ENCODE data around the gene NAA40.
"Not testable (repeated sequence)": the region's sequence is repeated elsewhere in the genome, so short reads cannot be mapped to it uniquely, and the experiment has no call there.

Gene NAA40

DNA sequence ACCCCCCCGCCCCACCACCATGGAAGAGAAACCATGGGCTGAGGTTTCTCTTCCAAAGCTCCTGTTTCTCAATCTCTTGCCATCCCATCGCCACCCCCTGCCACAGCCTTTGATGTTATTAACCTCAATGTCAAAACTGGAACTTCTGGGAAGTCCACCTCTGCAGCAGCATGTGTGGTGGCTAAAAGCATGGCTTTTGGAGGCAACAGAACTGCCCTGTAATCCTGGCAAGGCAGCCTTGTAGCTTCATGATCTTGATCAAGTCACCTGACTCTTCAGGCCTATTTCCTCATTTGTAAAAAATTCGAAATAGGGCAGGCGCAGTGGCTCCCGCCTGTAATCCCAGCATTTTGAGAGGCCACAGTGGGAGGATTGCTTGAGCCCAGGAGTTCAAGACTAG, 32.1 kb downstream of the NAA40 start:
- peaks cover 0 to under 1% of the 10 kb centered on the region in 2 experiments for H3K36me3 ChIP-seq (ENCODE audit: control insufficient read depth in 1 of 2, insufficient read depth in 2 of 2, low read length in 2 of 2)
- peaks cover 5% of the 10 kb centered on the region for H3K79me2 ChIP-seq (ENCODE audit: control insufficient read depth, insufficient read depth, low read length, poor library complexity)
- H2BK5ac ChIP-seq (ENCODE audit: low read depth, low read length, poor library complexity) = no peak overlapping the region

DNA sequence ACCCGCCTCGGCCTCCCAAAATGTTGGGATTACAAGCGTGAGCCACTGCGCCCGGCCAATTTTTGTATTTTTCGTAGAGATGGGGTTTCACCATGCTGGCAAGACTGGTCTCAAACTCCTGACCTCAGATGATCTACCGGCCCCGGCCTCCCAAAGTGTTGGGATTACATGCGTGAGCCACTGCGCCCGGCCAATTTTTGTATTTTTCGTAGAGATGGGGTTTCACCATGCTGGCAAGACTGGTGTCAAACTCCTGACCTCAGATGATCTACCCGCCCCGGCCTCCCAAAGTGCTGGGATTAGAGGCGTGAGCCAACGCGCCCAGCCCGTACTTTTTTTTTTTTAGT, 35.1 kb downstream of the NAA40 start:
- H3K79me2 ChIP-seq (ENCODE audit: control insufficient read depth, insufficient read depth, low read length, poor library complexity); H3K14ac ChIP-seq (ENCODE audit: low read length); H3K9ac ChIP-seq (ENCODE audit: low read length); H2BK5ac ChIP-seq (ENCODE audit: low read depth, low read length, poor library complexity); H3K4ac ChIP-seq (ENCODE audit: low read depth, low read length); H3K27ac ChIP-seq (ENCODE audit: low read depth, low read length); H2BK12ac ChIP-seq (ENCODE audit: low read length); H3K18ac ChIP-seq (ENCODE audit: low read length); DNase-seq; H3K4me3 ChIP-seq (ENCODE audit: low read depth, low read length); H2BK120ac ChIP-seq (ENCODE audit: insufficient read depth, low read length, poor library complexity); H3K79me1 ChIP-seq (ENCODE audit: low read length); H3K4me1 ChIP-seq (ENCODE audit: control insufficient read depth in 1 of 2, insufficient read depth in 2 of 2, low read length in 2 of 2); H3K23ac ChIP-seq (ENCODE audit: low read length); H2AK5ac ChIP-seq (ENCODE audit: low read length); H3K9me3 ChIP-seq (ENCODE audit: insufficient read depth, low read depth, low read length); H3K27me3 ChIP-seq (ENCODE audit: insufficient read depth, low read length): not testable (repeated sequence)
- no CpG with 5 or more reads among the region's 18 CpGs for WGBS (ENCODE audit: extremely low coverage, insufficient coverage, insufficient read length)
- peak overlapping the region; percentile 51 for H3K4me2 ChIP-seq (ENCODE audit: low read length)
- H2AFZ ChIP-seq (ENCODE audit: insufficient read depth, low read length, poor library complexity) = peak overlapping the region; percentile 44
- peak overlapping the region; percentile 48 for H4K91ac ChIP-seq (ENCODE audit: low read depth, low read length)
- H3K36me3 ChIP-seq (ENCODE audit: control insufficient read depth in 1 of 2, insufficient read depth in 2 of 2, low read length in 2 of 2) = peaks cover 9 to 12% of the 10 kb centered on the region in 2 experiments
- peak overlapping the region; percentile 75 for H4K8ac ChIP-seq (ENCODE audit: low read depth, low read length)
- peak overlapping the region; percentile 16 for H4K12ac ChIP-seq (ENCODE audit: low read depth, low read length)

More for the DNA sequence above, 32.1 kb downstream of the NAA40 start:
- Histone ChIP-seq H3K9me3 (ENCODE audit: insufficient read depth, low read depth, low read length) (no peaks in the 10 kb centered on the region), H2BK120ac (ENCODE audit: insufficient read depth, low read length, poor library complexity) (no peak overlapping the region), H3K4me3 (ENCODE audit: low read depth, low read length) (no peak overlapping the region), H3K4me2 (ENCODE audit: low read length) (no peak overlapping the region), H3K27me3 (ENCODE audit: insufficient read depth, low read length) (no peaks in the 10 kb centered on the region), H3K9ac (ENCODE audit: low read length) (no peak overlapping the region), H4K8ac (ENCODE audit: low read depth, low read length) (no peak overlapping the region), H4K12ac (ENCODE audit: low read depth, low read length) (no peak overlapping the region), H3K27ac (ENCODE audit: low read depth, low read length) (no peak overlapping the region), H3K4me1 (ENCODE audit: control insufficient read depth in 1 of 2, insufficient read depth in 2 of 2, low read length in 2 of 2) (peaks cover 3% of the 10 kb centered on the region in 2 experiments), H2AFZ (ENCODE audit: insufficient read depth, low read length, poor library complexity) (no peak overlapping the region), H3K4ac (ENCODE audit: low read depth, low read length) (no peak overlapping the region), H3K18ac (ENCODE audit: low read length) (no peak overlapping the region), H3K79me1 (ENCODE audit: low read length) (peaks cover 5% of the 10 kb centered on the region), H3K14ac (ENCODE audit: low read length) (no peak overlapping the region), H2AK5ac (ENCODE audit: low read length) (no peak overlapping the region), H4K91ac (ENCODE audit: low read depth, low read length) (no peak overlapping the region), H2BK12ac (ENCODE audit: low read length) (no peak overlapping the region), H3K23ac (ENCODE audit: low read length) (no peak overlapping the region)
- WGBS (ENCODE audit: extremely low coverage, insufficient coverage, insufficient read length) = no CpG with 5 or more reads among the region's 5 CpGs
- no peak for DNase-seq

DNA sequence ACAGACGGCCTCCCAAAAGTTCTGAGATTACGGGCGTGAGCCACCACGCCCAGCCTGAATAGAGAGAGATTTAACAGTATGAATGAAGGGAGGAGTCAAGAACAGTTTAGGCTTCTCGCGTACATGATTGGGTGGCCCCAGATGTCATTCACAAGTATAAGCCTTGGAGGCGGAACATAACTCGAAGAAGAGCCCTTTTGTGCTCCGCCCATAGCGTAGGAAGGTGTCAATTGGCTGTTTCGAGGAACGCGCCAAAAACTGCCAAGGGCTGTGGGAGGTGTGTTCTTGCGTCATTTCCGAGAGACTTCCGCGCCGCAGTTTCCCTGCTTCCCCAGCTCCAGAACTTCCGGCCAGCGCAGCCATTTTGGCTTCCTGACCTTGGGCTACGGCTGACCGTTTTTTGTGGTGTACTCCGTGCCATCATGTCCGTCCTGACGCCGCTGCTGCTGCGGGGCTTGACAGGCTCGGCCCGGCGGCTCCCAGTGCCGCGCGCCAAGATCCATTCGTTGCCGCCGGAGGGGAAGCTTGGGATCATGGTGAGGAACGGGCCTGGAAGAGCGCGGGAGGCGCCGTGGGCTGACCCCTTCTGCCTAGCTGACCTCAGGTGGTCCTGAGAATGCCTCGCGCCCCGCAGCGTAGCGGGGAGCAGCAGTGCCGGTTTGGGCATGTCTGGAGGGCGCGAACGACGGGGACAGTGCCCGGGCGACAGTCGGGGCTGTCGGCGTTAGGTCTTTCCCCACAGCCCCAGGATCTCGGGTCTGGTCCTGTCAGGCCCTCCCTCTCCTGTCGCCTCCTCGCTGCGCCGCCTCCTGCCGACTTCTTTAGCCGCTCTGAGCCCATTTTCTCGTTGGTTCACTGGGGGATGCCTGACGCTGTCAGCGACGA, 35.7 kb downstream of the NAA40 start, which contains the start of gene COX8A:
TSS of gene COX8A (plus strand) at position 362 of the 885 bp plus-strand sequence. CDS start at position 423, 61 bp downstream.
- peaks cover 5% of the 10 kb centered on the region for H3K79me1 ChIP-seq (ENCODE audit: low read length)
- H3K79me2 ChIP-seq (ENCODE audit: control insufficient read depth, insufficient read depth, low read length, poor library complexity) = peaks cover 8% of the 10 kb centered on the region
- peak within 1 kb of the TSS; percentile 97 for H3K14ac ChIP-seq (ENCODE audit: low read length)
- H3K18ac ChIP-seq (ENCODE audit: low read length) = peak within 1 kb of the TSS; percentile 97
- H2BK120ac ChIP-seq (ENCODE audit: insufficient read depth, low read length, poor library complexity) = peak within 1 kb of the TSS; percentile 83
- peaks cover 3 to 5% of the 10 kb centered on the region in 2 experiments for H3K4me1 ChIP-seq (ENCODE audit: control insufficient read depth in 1 of 2, insufficient read depth in 2 of 2, low read length in 2 of 2)
- no peaks in the 10 kb centered on the region for H3K9me3 ChIP-seq (ENCODE audit: insufficient read depth, low read depth, low read length)
- no CpG with 5 or more reads among the region's 67 CpGs for WGBS (ENCODE audit: extremely low coverage, insufficient coverage, insufficient read length)
- peak within 1 kb of the TSS; percentile 96 for H2AK5ac ChIP-seq (ENCODE audit: low read length)
- H4K8ac ChIP-seq (ENCODE audit: low read depth, low read length) = peak within 1 kb of the TSS; percentile 98
- H3K23ac ChIP-seq (ENCODE audit: low read length) = no peak within 1 kb of the TSS
- DNase-seq = peak; percentile 100
- peak within 1 kb of the TSS; percentile 94 for H3K4ac ChIP-seq (ENCODE audit: low read depth, low read length)
- H2BK5ac ChIP-seq (ENCODE audit: low read depth, low read length, poor library complexity) = peak within 1 kb of the TSS; percentile 89
- peak within 1 kb of the TSS; percentile 86 for H3K9ac ChIP-seq (ENCODE audit: low read length)
- peak within 1 kb of the TSS; percentile 94 for H4K12ac ChIP-seq (ENCODE audit: low read depth, low read length)
- H3K36me3 ChIP-seq (ENCODE audit: control insufficient read depth in 1 of 2, insufficient read depth in 2 of 2, low read length in 2 of 2) = peaks cover 9 to 12% of the 10 kb centered on the region in 2 experiments
- H2AFZ ChIP-seq (ENCODE audit: insufficient read depth, low read length, poor library complexity) = peak within 1 kb of the TSS; percentile 89
- peak within 1 kb of the TSS; percentile 94 for H4K91ac ChIP-seq (ENCODE audit: low read depth, low read length)
- peak within 1 kb of the TSS; percentile 55 for H3K4me2 ChIP-seq (ENCODE audit: low read length)
- H2BK12ac ChIP-seq (ENCODE audit: low read length) = no peak within 1 kb of the TSS
- peak within 1 kb of the TSS; percentile 93 for H3K4me3 ChIP-seq (ENCODE audit: low read depth, low read length)
- H3K27me3 ChIP-seq (ENCODE audit: insufficient read depth, low read length) = no peaks in the 10 kb centered on the region
- H3K27ac ChIP-seq (ENCODE audit: low read depth, low read length) = peak within 1 kb of the TSS; percentile 91

DNA sequence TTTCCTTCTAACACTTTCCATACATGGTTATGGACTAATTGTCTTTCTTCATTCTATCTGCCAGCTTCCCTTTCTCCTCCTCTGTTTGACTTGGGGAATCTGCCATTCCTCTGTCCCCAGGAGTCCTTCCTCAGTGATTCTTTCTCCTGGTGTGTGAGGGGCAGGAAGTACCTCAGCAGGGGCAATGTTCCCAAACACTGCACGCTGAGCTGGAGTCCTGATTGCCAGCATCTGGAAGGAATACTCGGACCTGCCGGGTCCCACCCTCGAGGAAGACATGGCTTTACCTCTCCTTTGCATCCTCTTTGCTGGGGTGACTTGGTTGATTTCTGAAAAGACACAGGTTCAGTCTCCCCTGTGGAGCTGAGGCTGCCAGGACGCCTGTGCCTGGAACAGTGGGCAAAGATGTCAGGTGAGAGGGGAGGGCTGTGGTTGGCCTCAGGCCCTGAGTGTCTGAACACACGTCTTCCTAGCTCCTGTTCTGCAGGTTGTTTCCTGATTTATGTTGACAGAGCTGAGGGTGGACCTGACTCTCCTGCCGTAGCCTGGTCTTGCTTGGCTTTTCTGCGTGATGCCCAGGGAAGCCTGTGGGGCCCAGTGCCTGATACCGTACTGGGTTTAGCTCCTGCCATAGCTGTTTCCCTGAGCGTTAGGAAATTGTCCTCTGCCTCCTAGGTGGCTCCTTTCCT, 39.9 kb downstream of the NAA40 start:
- Histone ChIP-seq H2BK120ac (ENCODE audit: insufficient read depth, low read length, poor library complexity) (no peak overlapping the region), H3K4me1 (ENCODE audit: control insufficient read depth in 1 of 2, insufficient read depth in 2 of 2, low read length in 2 of 2) (peaks cover 8 to 9% of the 10 kb centered on the region in 2 experiments), H4K12ac (ENCODE audit: low read depth, low read length) (no peak overlapping the region), H3K23ac (ENCODE audit: low read length) (no peak overlapping the region), H3K9me3 (ENCODE audit: insufficient read depth, low read depth, low read length) (peaks cover 1% of the 10 kb centered on the region), H4K8ac (ENCODE audit: low read depth, low read length) (no peak overlapping the region), H3K4me3 (ENCODE audit: low read depth, low read length) (no peak overlapping the region), H2AFZ (ENCODE audit: insufficient read depth, low read length, poor library complexity) (no peak overlapping the region), H3K27ac (ENCODE audit: low read depth, low read length) (no peak overlapping the region), H3K18ac (ENCODE audit: low read length) (no peak overlapping the region), H3K4ac (ENCODE audit: low read depth, low read length) (no peak overlapping the region), H3K79me1 (ENCODE audit: low read length) (peaks cover 5% of the 10 kb centered on the region), H3K4me2 (ENCODE audit: low read length) (no peak overlapping the region), H2BK5ac (ENCODE audit: low read depth, low read length, poor library complexity) (no peak overlapping the region), H2BK12ac (ENCODE audit: low read length) (no peak overlapping the region), H3K14ac (ENCODE audit: low read length) (no peak overlapping the region), H3K27me3 (ENCODE audit: insufficient read depth, low read length) (no peaks in the 10 kb centered on the region), H3K79me2 (ENCODE audit: control insufficient read depth, insufficient read depth, low read length, poor library complexity) (peaks cover 8% of the 10 kb centered on the region), H2AK5ac (ENCODE audit: low read length) (no peak overlapping the region), H4K91ac (ENCODE audit: low read depth, low read length) (no peak overlapping the region), H3K9ac (ENCODE audit: low read length) (no peak overlapping the region), H3K36me3 (ENCODE audit: control insufficient read depth in 1 of 2, insufficient read depth in 2 of 2, low read length in 2 of 2) (peaks cover 9 to 12% of the 10 kb centered on the region in 2 experiments)
- no CpG with 5 or more reads among the region's 10 CpGs for WGBS (ENCODE audit: extremely low coverage, insufficient coverage, insufficient read length)
- DNase-seq = no peak

Data from trophoblast cell (in vitro differentiated cells and primary cell).